ENCODE results near the gene ACKR3.

DNA sequence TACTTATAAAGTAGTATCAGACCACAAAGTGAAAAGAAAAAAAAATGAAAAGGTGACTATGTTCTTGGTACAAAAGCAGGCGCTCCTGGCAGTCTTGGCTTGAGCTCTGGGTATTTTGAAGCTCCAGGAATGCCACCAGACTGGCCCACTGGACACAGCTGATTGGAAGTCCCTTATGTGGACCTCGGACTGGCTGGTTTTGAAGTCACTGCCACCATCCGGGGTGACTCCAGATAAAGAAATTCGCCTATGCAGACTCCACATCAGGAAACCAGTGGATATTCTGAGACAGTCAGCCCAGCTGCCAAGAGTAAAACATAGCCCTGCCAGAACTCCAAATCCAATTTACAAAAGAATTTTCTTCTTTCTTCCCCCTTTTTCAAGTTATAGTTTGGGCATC is 28.0 kb downstream of the ACKR3 start:
- TF ChIP-seq, protein P1, sequence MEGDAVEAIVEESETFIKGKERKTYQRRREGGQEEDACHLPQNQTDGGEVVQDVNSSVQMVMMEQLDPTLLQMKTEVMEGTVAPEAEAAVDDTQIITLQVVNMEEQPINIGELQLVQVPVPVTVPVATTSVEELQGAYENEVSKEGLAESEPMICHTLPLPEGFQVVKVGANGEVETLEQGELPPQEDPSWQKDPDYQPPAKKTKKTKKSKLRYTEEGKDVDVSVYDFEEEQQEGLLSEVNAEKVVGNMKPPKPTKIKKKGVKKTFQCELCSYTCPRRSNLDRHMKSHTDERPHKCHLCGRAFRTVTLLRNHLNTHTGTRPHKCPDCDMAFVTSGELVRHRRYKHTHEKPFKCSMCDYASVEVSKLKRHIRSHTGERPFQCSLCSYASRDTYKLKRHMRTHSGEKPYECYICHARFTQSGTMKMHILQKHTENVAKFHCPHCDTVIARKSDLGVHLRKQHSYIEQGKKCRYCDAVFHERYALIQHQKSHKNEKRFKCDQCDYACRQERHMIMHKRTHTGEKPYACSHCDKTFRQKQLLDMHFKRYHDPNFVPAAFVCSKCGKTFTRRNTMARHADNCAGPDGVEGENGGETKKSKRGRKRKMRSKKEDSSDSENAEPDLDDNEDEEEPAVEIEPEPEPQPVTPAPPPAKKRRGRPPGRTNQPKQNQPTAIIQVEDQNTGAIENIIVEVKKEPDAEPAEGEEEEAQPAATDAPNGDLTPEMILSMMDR (conservative IDR thresholded peaks at IDR 0.05) = no peak
- no peak for TF ChIP-seq ZFX (IDR thresholded peaks at IDR 0.05)

All from C4-2B (cell line).